Rectal smooth muscle tissue (tissue), 1 donor: ENCODE measurements around the gene USP9X.
"Not testable (repeated sequence)": the region's sequence is repeated elsewhere in the genome, so short reads cannot be mapped to it uniquely, and the experiment has no call there.

ENCODE experiments used
- H3K27ac ChIP-seq: one replicate; pipeline ENCODE4 v1.7.0; 2013; ENCODE audit warnings: low read depth, low read length, inconsistent platforms
- H3K27me3 ChIP-seq: one replicate; pipeline ENCODE4 v1.7.0; 2013; ENCODE audit warnings: low read length; ENCODE audit not compliant: control insufficient read depth, insufficient read depth
- H3K36me3 ChIP-seq: one replicate; pipeline ENCODE4 v1.7.0; 2013; ENCODE audit warnings: low read length; ENCODE audit not compliant: control insufficient read depth, insufficient read depth
- H3K4me1 ChIP-seq: one replicate; pipeline ENCODE4 v1.7.0; 2013; ENCODE audit warnings: low read length; ENCODE audit not compliant: control insufficient read depth, insufficient read depth
- H3K4me3 ChIP-seq: one replicate; pipeline ENCODE4 v1.7.0; 2013; ENCODE audit warnings: low read length
- H3K9ac ChIP-seq: one replicate; pipeline ENCODE4 v1.7.0; 2013; ENCODE audit warnings: low read length

The USP9X gene

GRCh38 chrX:41245641-41246040, 160.4 kb downstream of the USP9X start:
- H3K27me3 ChIP-seq: peaks cover 5% of the 10 kb centered on the region
- no peak overlapping the region for H3K9ac ChIP-seq
- H3K36me3 ChIP-seq: no peaks in the 10 kb centered on the region
- no peaks in the 10 kb centered on the region for H3K4me1 ChIP-seq
- no peak overlapping the region for H3K27ac ChIP-seq
- H3K4me3 ChIP-seq: no peak overlapping the region

- Histone ChIP-seq H3K9ac (no peak overlapping the region), H3K27me3 (peaks cover 11% of the 10 kb centered on the region), H3K36me3 (no peaks in the 10 kb centered on the region)
Measured at GRCh38 chrX:41250867-41251266, 165.6 kb downstream of the USP9X start.

DNA sequence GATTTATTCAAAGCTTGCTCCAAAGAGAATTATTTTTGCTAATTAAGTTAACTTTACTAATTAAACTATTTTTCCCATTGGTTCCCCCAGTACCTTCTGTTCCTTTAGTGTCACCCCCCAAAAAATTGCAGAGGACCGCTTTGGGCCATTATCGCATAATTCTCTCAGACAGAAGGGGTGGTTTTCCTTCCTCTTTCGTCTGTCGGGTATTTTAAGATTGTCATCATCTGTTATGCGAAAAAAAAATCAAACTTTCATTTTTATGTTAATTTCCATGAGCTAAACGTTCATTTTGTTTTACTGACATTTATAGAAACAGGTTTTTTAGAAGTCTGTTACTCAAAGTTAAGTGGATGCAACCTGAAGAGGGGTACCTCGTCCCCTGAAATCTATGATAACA, 172.6 kb downstream of the USP9X start:
- Histone ChIP-seq H3K9ac (no peak overlapping the region), H3K27me3 (peaks cover 6% of the 10 kb centered on the region), H3K4me1 (no peaks in the 10 kb centered on the region), H3K36me3 (no peaks in the 10 kb centered on the region), H3K27ac (no peak overlapping the region), H3K4me3 (no peak overlapping the region)

More at GRCh38 chrX:41250867-41251266, 165.6 kb downstream of the USP9X start:
- Histone ChIP-seq H3K4me1 (no peaks in the 10 kb centered on the region), H3K4me3 (no peak overlapping the region), H3K27ac (no peak overlapping the region)

DNA sequence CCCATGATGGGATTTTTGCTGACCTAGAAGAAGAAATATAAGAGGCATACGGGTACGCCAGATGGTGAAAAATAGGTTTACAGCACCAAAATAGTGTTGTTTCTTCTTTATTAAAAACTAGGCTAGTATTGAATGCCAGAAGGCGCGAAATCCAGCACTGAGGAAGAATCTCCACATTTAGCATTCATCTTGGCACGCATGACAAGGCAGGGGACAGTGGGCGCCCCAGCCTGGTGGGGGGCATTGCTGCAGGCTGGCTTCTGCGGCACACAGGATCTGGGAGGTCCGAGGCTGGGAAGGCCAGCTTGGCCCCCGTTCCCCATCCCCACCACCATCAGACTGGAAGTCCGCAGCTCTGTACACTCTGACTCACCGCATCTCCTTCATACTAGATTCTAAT, 173.0 kb downstream of the USP9X start:
- no peaks in the 10 kb centered on the region for H3K4me1 ChIP-seq
- peaks cover 4% of the 10 kb centered on the region for H3K27me3 ChIP-seq
- H3K27ac ChIP-seq: no peak overlapping the region
- H3K4me3 ChIP-seq: no peak overlapping the region
- no peak overlapping the region for H3K9ac ChIP-seq
- no peaks in the 10 kb centered on the region for H3K36me3 ChIP-seq

GRCh38 chrX:41258871-41259270, 173.6 kb downstream of the USP9X start:
- Histone ChIP-seq H3K36me3 (no peaks in the 10 kb centered on the region), H3K9ac (no peak overlapping the region), H3K4me1 (no peaks in the 10 kb centered on the region), H3K27me3 (no peaks in the 10 kb centered on the region), H3K27ac (no peak overlapping the region), H3K4me3 (no peak overlapping the region)

DNA sequence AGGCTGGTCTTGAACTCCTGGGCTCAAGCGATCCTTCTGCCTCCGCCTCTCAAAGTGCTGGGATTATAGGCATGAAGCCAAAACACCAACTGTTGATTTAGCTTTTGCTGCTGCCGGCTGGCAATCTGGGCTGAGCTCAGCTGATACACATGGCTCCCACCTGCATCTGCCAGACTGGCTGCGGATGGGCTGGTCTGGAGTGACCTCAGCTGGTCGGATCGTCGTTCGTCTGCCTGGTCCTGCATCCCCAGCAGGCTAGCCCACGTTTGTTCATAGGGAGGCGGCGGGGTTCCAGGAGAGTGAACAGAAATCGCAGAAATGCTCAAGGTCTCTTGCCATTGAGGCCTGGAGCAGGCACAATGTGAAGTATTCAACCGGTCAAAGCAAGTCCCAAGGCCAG, 174.3 kb downstream of the USP9X start:
- H3K27ac ChIP-seq: no peak overlapping the region
- H3K9ac ChIP-seq: no peak overlapping the region

DNA sequence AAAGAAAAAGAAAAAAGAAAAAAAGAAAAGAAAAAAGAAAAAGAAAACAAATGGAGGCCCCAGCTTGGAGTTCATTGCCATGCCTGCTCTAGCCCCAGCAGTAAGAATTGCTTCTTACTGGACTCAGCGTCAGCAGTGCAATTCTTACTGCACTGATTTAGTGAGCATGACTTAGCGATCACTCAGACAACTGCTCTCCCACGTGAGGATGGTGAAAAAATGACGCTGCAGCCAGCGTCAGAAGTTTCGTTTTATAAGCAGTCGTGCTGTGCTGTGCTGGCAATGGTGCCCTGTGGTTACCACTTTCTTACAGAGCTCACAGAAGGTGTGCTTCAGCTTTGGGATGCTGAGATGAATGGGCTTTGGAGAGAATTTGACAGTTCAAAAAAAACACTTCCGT, 180.4 kb downstream of the USP9X start:
- no peaks in the 10 kb centered on the region for H3K27me3 ChIP-seq
- H3K27ac ChIP-seq: peak overlapping the region; percentile 51
- no peak overlapping the region for H3K4me3 ChIP-seq

More for the DNA sequence above, 174.3 kb downstream of the USP9X start:
- Histone ChIP-seq H3K4me3 (no peak overlapping the region), H3K27me3 (no peaks in the 10 kb centered on the region), H3K36me3 (no peaks in the 10 kb centered on the region), H3K4me1 (no peaks in the 10 kb centered on the region)

DNA sequence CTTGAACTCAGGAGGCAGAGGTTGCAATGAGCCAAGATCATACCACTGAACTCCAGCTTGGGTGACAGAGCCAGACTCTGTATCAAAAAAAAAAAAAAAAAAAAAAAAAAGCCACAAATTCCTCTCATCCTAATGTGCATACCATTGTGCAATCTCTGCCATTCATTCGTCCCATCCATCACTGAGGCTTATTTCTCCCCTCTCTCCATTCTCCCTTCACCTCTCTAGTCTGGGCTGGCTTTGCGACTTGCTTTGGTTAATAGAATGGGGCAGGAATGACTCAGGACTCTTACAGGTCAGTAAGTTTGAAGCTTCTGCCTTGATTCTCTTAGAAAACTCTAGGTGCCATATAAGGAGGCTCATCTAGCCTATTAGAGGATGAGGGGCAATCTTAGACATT, 188.4 kb downstream of the USP9X start:
- no peak overlapping the region for H3K9ac ChIP-seq
- peaks cover 4% of the 10 kb centered on the region for H3K27me3 ChIP-seq
- H3K4me1 ChIP-seq: no peaks in the 10 kb centered on the region
- H3K4me3 ChIP-seq: no peak overlapping the region
- no peaks in the 10 kb centered on the region for H3K36me3 ChIP-seq
- no peak overlapping the region for H3K27ac ChIP-seq

More for the DNA sequence above, 180.4 kb downstream of the USP9X start:
- H3K36me3 ChIP-seq: no peaks in the 10 kb centered on the region
- no peaks in the 10 kb centered on the region for H3K4me1 ChIP-seq
- no peak overlapping the region for H3K9ac ChIP-seq

GRCh38 chrX:41275661-41276609, 190.7 kb downstream of the USP9X start:
- no peaks in the 10 kb centered on the region for H3K4me1 ChIP-seq
- peak overlapping the region; percentile 71 for H3K27ac ChIP-seq
- H3K27me3 ChIP-seq: peaks cover 4% of the 10 kb centered on the region
- H3K36me3 ChIP-seq: no peaks in the 10 kb centered on the region
- peak overlapping the region; percentile 63 for H3K4me3 ChIP-seq
- no peak overlapping the region for H3K9ac ChIP-seq

GRCh38 chrX:41276661-41277506, 191.6 kb downstream of the USP9X start:
- Histone ChIP-seq H3K36me3 (no peaks in the 10 kb centered on the region), H3K4me3 (peak overlapping the region; percentile 63), H3K4me1 (no peaks in the 10 kb centered on the region), H3K9ac (no peak overlapping the region), H3K27me3 (peaks cover 4% of the 10 kb centered on the region), H3K27ac (peak overlapping the region; percentile 71)

GRCh38 chrX:41282307-41282706, 197.1 kb downstream of the USP9X start:
- not testable (repeated sequence) for H3K4me1 ChIP-seq, H3K9ac ChIP-seq, H3K27me3 ChIP-seq, H3K36me3 ChIP-seq, H3K4me3 ChIP-seq, H3K27ac ChIP-seq

DNA sequence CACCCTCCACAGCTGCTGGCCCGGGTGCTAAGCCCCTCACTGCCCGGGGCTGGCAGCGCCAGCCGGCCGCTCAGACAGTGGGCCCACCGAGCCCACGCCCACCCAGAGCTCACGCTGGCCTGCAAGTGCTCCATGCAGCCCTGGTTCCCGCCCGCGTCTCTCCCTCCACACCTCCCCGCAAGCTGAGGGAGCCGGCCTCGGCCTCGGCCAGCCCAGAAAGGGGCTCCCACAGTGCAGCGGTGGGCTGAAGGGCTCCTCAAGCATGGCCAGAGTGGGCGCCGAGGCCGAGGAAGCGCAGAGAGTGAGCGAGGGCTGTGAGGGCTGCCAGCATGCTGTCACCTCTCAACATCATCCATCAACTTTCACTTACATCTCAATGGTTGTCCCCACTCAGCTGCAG, 200.7 kb downstream of the USP9X start:
- H3K27ac ChIP-seq, H3K36me3 ChIP-seq, H3K9ac ChIP-seq, H3K27me3 ChIP-seq, H3K4me1 ChIP-seq, H3K4me3 ChIP-seq: not testable (repeated sequence)
